Hepatocyte (in vitro differentiated cells): ENCODE measurements around the gene SLC28A3.

Source experiments
- EZH2 ChIP-seq: fragments of 200-600 bp; sonication (generic); IDR thresholded peaks from 2 replicates; pipeline ENCODE4 v1.6.1; 2016; ENCODE audit warnings: antibody characterized with exemption, mild to moderate bottlenecking, borderline replicate concordance
- TF ChIP-seq, protein P1 (sequence below): fragments of 200-600 bp; sonication (generic); IDR thresholded peaks from 2 replicates; pipeline ENCODE4 v1.5.1; 2016; ENCODE audit warnings: antibody characterized with exemption, mild to moderate bottlenecking; ENCODE audit not compliant: poor library complexity

GRCh38 chr9:84310883-84311282 lies 29.7 kb downstream of the SLC28A3 start:
- TF ChIP-seq, protein P1, sequence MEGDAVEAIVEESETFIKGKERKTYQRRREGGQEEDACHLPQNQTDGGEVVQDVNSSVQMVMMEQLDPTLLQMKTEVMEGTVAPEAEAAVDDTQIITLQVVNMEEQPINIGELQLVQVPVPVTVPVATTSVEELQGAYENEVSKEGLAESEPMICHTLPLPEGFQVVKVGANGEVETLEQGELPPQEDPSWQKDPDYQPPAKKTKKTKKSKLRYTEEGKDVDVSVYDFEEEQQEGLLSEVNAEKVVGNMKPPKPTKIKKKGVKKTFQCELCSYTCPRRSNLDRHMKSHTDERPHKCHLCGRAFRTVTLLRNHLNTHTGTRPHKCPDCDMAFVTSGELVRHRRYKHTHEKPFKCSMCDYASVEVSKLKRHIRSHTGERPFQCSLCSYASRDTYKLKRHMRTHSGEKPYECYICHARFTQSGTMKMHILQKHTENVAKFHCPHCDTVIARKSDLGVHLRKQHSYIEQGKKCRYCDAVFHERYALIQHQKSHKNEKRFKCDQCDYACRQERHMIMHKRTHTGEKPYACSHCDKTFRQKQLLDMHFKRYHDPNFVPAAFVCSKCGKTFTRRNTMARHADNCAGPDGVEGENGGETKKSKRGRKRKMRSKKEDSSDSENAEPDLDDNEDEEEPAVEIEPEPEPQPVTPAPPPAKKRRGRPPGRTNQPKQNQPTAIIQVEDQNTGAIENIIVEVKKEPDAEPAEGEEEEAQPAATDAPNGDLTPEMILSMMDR = no peak
- no peak for TF ChIP-seq EZH2
